ENCODE results near the gene IGLON5.

IGLON5 gene

DNA sequence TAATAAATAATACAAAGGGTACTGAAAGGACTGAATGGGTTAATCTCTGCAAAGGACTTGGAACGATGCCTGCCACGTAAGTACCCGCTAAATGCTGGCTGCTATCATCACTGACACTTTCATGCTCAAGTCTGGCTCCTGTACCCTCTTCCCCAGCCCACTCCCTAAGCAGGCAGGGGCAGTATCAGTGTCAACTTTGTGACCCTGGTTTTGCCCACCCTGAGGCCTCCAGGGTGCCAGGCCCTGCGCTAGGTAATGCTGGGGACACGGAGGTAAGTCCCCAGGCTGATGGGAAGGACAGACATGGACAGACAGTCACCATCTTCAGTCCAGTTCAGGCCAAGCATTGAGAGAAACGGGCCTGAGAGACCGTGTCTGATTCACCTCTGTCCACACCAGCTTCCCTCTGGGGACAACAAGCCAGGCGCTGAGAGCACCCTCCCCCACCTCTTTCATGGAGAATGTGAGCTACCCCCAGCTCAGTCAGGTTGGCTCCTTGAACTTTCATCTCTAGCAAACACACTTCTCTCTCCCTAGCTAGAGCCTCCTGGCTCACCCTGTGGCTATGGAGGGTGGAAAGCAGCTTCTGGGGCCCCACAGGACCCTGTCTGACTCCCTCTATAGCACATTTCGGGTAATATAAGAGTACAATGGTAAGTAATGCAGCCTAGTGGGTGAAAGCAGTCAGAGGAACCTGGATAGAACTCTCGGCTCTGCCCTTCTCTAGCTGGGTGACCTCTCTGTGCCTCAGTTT is 53.9 kb downstream of the IGLON5 start:
- TF ChIP-seq, protein P1, sequence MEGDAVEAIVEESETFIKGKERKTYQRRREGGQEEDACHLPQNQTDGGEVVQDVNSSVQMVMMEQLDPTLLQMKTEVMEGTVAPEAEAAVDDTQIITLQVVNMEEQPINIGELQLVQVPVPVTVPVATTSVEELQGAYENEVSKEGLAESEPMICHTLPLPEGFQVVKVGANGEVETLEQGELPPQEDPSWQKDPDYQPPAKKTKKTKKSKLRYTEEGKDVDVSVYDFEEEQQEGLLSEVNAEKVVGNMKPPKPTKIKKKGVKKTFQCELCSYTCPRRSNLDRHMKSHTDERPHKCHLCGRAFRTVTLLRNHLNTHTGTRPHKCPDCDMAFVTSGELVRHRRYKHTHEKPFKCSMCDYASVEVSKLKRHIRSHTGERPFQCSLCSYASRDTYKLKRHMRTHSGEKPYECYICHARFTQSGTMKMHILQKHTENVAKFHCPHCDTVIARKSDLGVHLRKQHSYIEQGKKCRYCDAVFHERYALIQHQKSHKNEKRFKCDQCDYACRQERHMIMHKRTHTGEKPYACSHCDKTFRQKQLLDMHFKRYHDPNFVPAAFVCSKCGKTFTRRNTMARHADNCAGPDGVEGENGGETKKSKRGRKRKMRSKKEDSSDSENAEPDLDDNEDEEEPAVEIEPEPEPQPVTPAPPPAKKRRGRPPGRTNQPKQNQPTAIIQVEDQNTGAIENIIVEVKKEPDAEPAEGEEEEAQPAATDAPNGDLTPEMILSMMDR (IDR thresholded peaks at IDR 0.05): no peak
- no peak for DNase-seq (ENCODE audit: low spot score)

DNA sequence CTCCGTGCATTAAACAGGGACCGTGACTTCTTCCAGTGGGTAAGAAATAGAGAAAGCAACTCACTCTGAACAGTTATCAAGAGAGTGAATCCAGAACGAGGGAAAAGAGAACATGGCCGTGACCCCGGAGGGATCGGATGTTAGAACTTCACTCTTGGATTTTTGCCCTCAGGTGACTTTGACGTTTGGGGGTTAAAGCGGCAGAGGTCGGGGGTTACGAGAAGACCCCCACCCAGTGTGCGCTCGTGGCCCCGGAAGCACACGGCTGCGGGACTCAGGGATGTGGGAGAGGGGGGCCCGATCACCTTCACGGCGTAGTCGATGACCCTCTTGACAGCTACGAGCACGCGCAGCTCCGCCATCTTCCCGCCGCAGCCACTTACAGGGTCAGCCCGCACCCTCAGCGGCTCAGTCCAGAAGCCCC is 54.5 kb downstream of the IGLON5 start, which contains the start of gene ETFB:
Gene ETFB, minus strand, starts transcription at position 424 of the 424 bp plus-strand sequence. Its CDS starts 62 bp downstream, at position 362.
- DNase-seq (ENCODE audit: low spot score): no peak
- Histone ChIP-seq H3K27ac (peak within 1 kb of the TSS; percentile 95 to 100), H3K4me3 (peak within 1 kb of the TSS; percentile 84)
- TF ChIP-seq, protein P1 (IDR thresholded peaks at IDR 0.05): no peak

More for the DNA sequence above, 53.9 kb downstream of the IGLON5 start:
- Histone ChIP-seq H3K4me3 (peak overlapping the region; percentile 84), H3K27ac (peak overlapping the region; percentile 95 to 100)

DNA sequence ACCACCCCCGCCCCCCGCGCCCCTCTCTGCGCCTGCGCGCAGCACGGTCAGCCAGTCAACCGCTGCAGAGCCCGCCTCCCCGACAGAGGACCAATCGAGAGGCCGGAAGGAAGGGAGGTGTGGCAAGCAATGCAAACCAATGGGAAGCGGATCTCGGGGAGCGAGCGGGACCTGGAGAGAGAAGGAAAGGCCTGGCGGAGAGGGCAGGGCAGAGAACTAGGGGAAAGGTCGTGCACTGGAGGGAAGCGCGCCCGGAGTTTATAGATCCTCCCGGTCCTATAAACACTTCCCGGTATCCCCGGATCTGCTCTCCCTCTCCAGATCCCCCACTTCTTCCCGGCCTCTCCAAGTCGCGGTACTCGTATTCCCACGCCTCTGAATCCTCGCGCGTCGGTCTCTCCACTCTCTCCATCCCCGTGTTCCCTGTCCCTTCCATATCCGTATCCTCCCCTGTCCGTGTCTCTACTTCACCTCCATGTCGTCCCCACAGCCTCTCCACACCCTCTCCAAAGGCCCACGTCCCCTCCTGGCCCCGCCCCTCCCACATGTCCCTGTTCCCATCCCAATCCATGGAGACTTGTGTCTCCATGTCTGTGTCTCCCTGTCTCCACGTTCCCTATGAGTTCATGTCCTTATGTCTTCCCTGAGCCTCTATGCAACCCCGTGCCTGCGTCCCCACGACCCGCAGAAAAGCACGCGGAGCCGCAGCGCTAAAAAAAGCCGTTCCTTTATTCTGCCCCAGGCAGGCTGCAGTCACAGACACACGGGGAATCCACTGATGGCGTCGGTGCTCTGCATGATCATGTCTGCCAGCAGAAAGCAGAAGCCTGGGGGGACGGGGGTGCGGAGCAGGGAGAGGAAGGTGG is 55.2 kb downstream of the IGLON5 start:
- peak; percentile 100 for DNase-seq (ENCODE audit: low spot score)
- peak overlapping the region; percentile 84 for H3K4me3 ChIP-seq
- peak overlapping the region; percentile 95 to 100 for H3K27ac ChIP-seq
- TF ChIP-seq, protein P1 (IDR thresholded peaks at IDR 0.05): no peak

DNA sequence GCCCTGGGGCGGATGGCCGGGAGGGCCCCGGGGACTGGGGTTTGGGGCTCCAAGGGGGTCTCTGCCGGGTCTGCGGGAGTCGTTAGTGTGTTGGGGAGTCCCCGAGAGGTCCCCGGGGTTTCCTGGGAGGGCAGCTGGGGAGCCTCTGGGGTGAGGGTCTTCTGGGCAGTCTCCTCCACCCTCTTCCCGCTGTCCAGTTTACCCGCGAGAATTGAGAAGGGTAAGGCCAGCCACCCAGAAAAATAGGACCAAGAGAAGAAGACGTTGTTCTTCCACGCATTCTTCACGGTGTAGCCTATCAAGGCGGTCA is 55.8 kb downstream of the IGLON5 start:
- Histone ChIP-seq H3K4me3 (peak overlapping the region; percentile 84), H3K27ac (peak overlapping the region; percentile 95 to 100)
- TF ChIP-seq, protein P1 (IDR thresholded peaks at IDR 0.05): no peak
- DNase-seq (ENCODE audit: low spot score): no peak

DNA sequence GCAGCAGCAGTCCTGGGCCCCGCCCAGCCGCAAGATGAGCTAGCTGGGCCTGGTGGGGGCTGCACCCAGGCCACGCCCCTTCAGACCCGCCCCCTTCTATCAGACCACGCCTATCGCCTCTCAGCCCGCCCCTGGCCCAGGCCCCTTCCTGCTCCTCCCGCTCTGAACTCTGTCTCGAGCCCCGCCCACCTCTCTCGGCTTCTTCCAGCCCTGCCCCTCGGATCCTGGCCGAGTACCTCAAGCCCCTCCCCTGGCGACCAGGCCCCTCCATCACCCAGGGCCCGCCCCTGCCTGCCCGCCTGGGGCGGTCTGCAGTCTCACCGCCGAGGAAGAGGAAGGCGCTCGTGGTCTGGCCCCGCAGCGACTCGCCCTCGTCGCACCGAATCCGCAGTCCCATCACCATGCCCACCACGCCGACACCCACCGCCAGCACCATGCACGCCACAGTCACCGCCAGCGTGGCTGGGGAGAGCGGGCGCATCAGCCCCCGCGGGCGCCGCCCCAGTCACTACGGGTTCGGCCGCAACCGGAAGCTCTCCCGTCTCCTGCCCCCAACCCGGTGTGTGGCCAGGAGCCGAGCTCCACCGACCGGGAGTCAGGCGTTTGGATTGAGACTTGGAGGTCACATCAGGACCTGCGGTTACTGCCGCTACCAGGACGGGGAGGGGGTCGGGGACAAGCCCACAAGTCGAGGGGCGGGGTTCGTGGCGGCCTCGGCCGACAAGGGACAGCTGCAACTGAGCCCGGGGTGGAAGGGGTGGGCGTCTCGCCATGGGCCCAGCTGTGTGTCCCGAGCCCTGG is 56.3 kb downstream of the IGLON5 start:
- H3K4me3 ChIP-seq: peak overlapping the region; percentile 84
- TF ChIP-seq, protein P1 (IDR thresholded peaks at IDR 0.05): no peak
- H3K27ac ChIP-seq: peak overlapping the region; percentile 95 to 100
- DNase-seq (ENCODE audit: low spot score): peak; percentile 100

DNA sequence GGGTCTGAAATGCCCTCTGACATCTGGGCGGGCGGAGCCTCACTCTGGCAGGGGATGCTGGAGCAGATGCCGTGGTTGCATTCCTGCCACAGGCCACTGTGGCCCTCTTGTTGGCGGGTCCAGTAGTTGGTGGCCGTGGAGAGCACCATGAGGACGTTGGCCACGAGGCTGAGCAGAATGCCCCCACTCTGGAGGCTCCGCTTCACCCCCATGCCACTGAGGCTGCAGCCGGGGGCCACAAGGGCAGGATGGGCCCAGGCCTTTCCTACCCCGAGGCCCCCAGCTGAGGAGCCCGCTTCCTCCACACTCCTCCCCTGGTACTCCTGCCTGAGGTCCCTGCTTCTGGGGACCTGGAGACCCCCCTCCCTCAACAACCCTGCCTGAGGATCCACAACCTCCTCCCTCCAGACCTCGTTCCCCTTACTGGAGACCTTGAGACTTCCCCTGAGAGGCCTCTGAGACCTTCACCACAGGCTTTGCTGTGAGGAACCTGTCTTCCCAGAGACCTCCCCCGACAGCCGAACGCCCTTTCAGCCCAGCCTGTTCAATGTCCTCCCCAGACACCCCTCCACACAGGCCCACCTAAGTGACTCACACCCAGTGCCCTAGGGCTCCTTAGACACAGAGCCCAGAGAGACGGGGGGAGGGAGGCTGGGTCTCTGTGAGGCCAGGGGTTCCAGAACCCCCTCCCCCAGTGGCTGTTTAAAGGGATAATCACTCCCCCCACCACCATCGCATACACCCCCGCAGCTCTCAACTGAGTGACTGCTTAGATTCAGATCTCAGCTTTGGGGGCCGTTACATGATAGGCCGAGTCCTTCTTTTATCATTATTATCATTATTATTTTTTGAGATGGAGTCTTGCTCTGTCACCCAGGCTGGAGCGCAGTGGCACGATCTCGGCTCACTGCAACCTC is 57.2 kb downstream of the IGLON5 start, which contains the start of gene CLDND2:
Gene CLDND2, minus strand, starts transcription at position 638 of the 917 bp plus-strand sequence. Its CDS starts 426 bp downstream, at position 212.
- TF ChIP-seq, protein P1 (IDR thresholded peaks at IDR 0.05): no peak
- peak within 1 kb of the TSS; percentile 57 to 100 for H3K27ac ChIP-seq
- peak within 1 kb of the TSS; percentile 84 for H3K4me3 ChIP-seq
- DNase-seq (ENCODE audit: low spot score): no peak
